Sigmoid colon (tissue), 7 donors: ENCODE measurements around the gene ADRA2B. TPM values are rescaled to one million over a fixed set of nuclear protein-coding genes. Genes with fewer than 3 reads are reported as not detected.

ENCODE experiments used
- polyA plus RNA-seq, 3 donors: library from polyadenylated mRNA; stranded (reverse); fragments of 200-250 nt; gene quantifications; one replicate each; pipeline ENCODE4 v1.2.3, GENCODE V29; 2013
- total RNA-seq, 4 donors: library from RNA; depleted of rRNA; stranded (reverse); fragments of >200 nt; gene quantifications; one replicate each; pipeline ENCODE4 v1.1.0, GENCODE V29; 2016
- donor health status: healthy with polysubstance abuse.
- donor health status: Bipolar disorder and iron deficiency.
- donor health status: healthy.

The ADRA2B gene
- total and polyA plus RNA-seq, 7 donors = under 0.01 to 1.4 (median 0.54) TPM; not detected in 1

Other genes starting within 250 kb of the ADRA2B start
- 10 to 100 TPM; 28.8 to 56.5 (median 33.6) TPM for gene ANKRD36C, start 124.7 kb downstream of the ADRA2B start, total RNA-seq
- 1 to 10 TPM in 1 of 3 donors, under 1 TPM in 1, not detected in 1; 0.92 to 7.4 TPM for gene ANKRD36C, start 124.7 kb downstream of the ADRA2B start, polyA plus RNA-seq
- 1 to 10 TPM in 3 of 4 donors, under 1 TPM in 1; 0.33 to 4.9 (median 3.1) TPM for gene GPAT2, start 81.7 kb downstream of the ADRA2B start, total RNA-seq
- 1 to 10 TPM in 1 of 3 donors, under 1 TPM in 2; 0.23 to 5.1 (median 0.60) TPM for gene GPAT2, start 81.7 kb downstream of the ADRA2B start, polyA plus RNA-seq
- not detected for gene ASTL, start 21.9 kb upstream of the ADRA2B start, total RNA-seq
- under 1 TPM in 1 of 3 donors, not detected in 2; 0.36 TPM for gene ASTL, start 21.9 kb upstream of the ADRA2B start, polyA plus RNA-seq
- 1 to 10 TPM in 3 of 4 donors, not detected in 1; 2.5 to 6.7 (median 3.0) TPM for gene DUSP2, start 28.9 kb upstream of the ADRA2B start, total RNA-seq
- gene DUSP2, start 28.9 kb upstream of the ADRA2B start, polyA plus RNA-seq = 10 to 100 TPM in 1 of 3 donors, 1 to 10 TPM in 2; 1.2 to 17.4 (median 1.2) TPM
- 10 to 100 TPM; 50.4 to 88.5 (median 73.1) TPM for gene STARD7, start 92.3 kb upstream of the ADRA2B start, total RNA-seq
- gene STARD7, start 92.3 kb upstream of the ADRA2B start, polyA plus RNA-seq = 10 to 100 TPM; 39.6 to 74.6 (median 40.5) TPM
- gene TMEM127, start 149.4 kb upstream of the ADRA2B start, total RNA-seq = 10 to 100 TPM; 24.6 to 30.5 (median 27.9) TPM
- 10 to 100 TPM; 10.8 to 40.1 (median 12.5) TPM for gene TMEM127, start 149.4 kb upstream of the ADRA2B start, polyA plus RNA-seq
- gene CIAO1, start 149.7 kb upstream of the ADRA2B start, total RNA-seq = 100 to 1,000 TPM in 2 of 4 donors, 10 to 100 TPM in 2; 77.4 to 110 (median 95.2) TPM
- 10 to 100 TPM; 45.6 to 55.0 (median 51.1) TPM for gene CIAO1, start 149.7 kb upstream of the ADRA2B start, polyA plus RNA-seq
- 10 to 100 TPM; 69.4 to 86.1 (median 79.2) TPM for gene SNRNP200, start 189.0 kb upstream of the ADRA2B start, total RNA-seq
- gene SNRNP200, start 189.0 kb upstream of the ADRA2B start, polyA plus RNA-seq = 10 to 100 TPM; 26.8 to 86.5 (median 31.8) TPM
- 1 to 10 TPM in 1 of 4 donors, under 1 TPM in 2, not detected in 1; 0.36 to 2.0 (median 0.83) TPM for gene ITPRIPL1, start 208.7 kb upstream of the ADRA2B start, total RNA-seq
- gene ITPRIPL1, start 208.7 kb upstream of the ADRA2B start, polyA plus RNA-seq = 1 to 10 TPM in 1 of 3 donors, under 1 TPM in 1, not detected in 1; 0.23 to 1.5 TPM
- gene NCAPH, start 219.2 kb upstream of the ADRA2B start, total RNA-seq = 1 to 10 TPM in 1 of 4 donors, under 1 TPM in 2, not detected in 1; 0.33 to 2.4 (median 0.83) TPM
- 10 to 100 TPM in 1 of 3 donors, 1 to 10 TPM in 2; 2.4 to 17.4 (median 5.5) TPM for gene NCAPH, start 219.2 kb upstream of the ADRA2B start, polyA plus RNA-seq